ENCODE measurements around the gene USP51. TPM values are rescaled to one million over a fixed set of nuclear protein-coding genes. Genes with fewer than 3 reads are reported as not detected.
"Not testable (repeated sequence)": the region's sequence is repeated elsewhere in the genome, so short reads cannot be mapped to it uniquely, and the experiment has no call there.

Gene USP51
- total RNA-seq, 5 donors from 2014 or later (not counting 1 experiment from before 2014, with no cell fraction given), result 1.6 to 2.1 (median 1.7) TPM

DNA sequence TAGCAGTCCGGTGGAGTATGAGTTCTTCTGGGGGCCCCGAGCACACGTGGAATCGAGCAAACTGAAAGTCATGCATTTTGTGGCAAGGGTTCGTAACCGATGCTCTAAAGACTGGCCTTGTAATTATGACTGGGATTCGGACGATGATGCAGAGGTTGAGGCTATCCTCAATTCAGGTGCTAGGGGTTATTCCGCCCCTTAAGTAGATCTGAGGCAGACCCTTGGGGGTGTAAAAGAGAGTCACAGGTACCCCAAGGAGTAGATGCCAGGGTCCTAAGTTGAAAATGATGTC lies 36.9 kb downstream of the USP51 start:
- ATAC-seq (replicated peaks in 1 of 4), result peak in 1 of 4 experiments; percentile 3
- no peaks in the 10 kb centered on the region for H3K27me3 ChIP-seq (replicated peaks in 1 of 2; ENCODE audit: control insufficient read depth in 2 of 2, extremely low read depth in 1 of 2, insufficient read depth in 2 of 2, low read length in 1 of 2)

DNA sequence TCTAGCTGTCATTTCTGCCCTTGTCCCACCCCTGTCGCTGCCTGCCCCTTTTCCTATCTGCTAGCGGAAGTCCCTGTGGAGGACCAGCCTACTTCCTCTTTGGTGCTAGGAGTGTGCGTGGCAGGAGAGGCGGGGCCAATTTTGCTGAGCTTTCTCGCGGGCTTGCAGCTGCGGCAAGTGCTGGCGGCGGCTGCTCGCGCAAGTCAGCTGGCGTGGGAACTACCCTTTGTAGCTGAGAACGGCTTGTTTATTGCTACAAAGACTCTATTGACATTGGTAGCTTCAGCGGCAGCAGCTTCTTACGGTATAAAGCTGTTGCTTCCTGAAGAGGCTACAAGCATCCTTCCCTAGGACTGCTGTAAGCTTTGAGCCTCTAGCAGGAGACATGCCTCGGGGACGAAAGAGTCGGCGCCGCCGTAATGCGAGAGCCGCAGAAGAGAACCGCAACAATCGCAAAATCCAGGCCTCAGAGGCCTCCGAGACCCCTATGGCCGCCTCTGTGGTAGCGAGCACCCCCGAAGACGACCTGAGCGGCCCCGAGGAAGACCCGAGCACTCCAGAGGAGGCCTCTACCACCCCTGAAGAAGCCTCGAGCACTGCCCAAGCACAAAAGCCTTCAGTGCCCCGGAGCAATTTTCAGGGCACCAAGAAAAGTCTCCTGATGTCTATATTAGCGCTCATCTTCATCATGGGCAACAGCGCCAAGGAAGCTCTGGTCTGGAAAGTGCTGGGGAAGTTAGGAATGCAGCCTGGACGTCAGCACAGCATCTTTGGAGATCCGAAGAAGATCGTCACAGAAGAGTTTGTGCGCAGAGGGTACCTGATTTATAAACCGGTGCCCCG lies 37.4 kb downstream of the USP51 start, which contains the start of gene MAGEH1:
TSS of gene MAGEH1 (plus strand) at position 138 of the 843 bp plus-strand sequence. CDS start at position 386, 248 bp downstream.
- Mint-ChIP-seq H3K36me3 (no peaks in the 10 kb centered on the region), H3K9me3 (no peaks in the 10 kb centered on the region), H3K4me3 (peak within 1 kb of the TSS; percentile 92 to 96 (median 93)), H3K27me3 (no peaks in the 10 kb centered on the region), H3K27ac (peak within 1 kb of the TSS; percentile 91 to 96), H3K4me1 (peaks cover 13 to 22% (median 21%) of the 10 kb centered on the region in 3 donors)
- peaks cover 4 to 7% of the 10 kb centered on the region in 2 experiments for H3K4me1 ChIP-seq (ENCODE audit: control insufficient read depth in 1 of 2, extremely low read depth in 1 of 2, insufficient read depth in 2 of 2, low read length in 2 of 2)
- WGBS (ENCODE audit: insufficient coverage), result 2% methylated on average over 22 of the region's 43 CpGs
- no peaks in the 10 kb centered on the region for H3K36me3 ChIP-seq (ENCODE audit: control insufficient read depth in 2 of 2, extremely low read depth in 1 of 2, insufficient read depth in 1 of 2, low read length in 1 of 2)
- DNase-seq (peak; percentile 47 to 91 (median 81)), ATAC-seq (replicated peaks in 1 of 4) (peak; percentile 88 to 92 (median 92))
- ChIA-PET CTCF (interaction anchor here in 1 of 2 donors (1.3 to 1.8 kb wide), 2 partner anchors 37 to 265 kb away, joined by 8 to 9 read pairs; partner anchors contain the start of gene RRAGB), POLR2A (interaction anchor here (0.6 to 1.9 kb wide), 5 partner anchors 37 to 1269 kb away, joined by 3 to 18 read pairs (median 3); partner anchors contain the start of genes FAM120C (in 1 of the 2), RRAGB (in 1 of the 2) and USP51 (in 1 of the 2))
- H3K4me3 ChIP-seq (ENCODE audit: control insufficient read depth in 1 of 2, extremely low read depth in 1 of 2, low read length in 1 of 2), result peak within 1 kb of the TSS; percentile 78 to 88
- H3K9me3 ChIP-seq, result no peaks in the 10 kb centered on the region
- H3K27me3 ChIP-seq (replicated peaks in 1 of 2; ENCODE audit: control insufficient read depth in 2 of 2, extremely low read depth in 1 of 2, insufficient read depth in 2 of 2, low read length in 1 of 2), result no peaks in the 10 kb centered on the region
- peak within 1 kb of the TSS; percentile 83 for H3K27ac ChIP-seq (ENCODE audit: low read length)

More for the DNA sequence above, 36.9 kb downstream of the USP51 start:
- Mint-ChIP-seq H3K27me3 (no peaks in the 10 kb centered on the region), H3K36me3 (no peaks in the 10 kb centered on the region), H3K4me3 (peak overlapping the region; percentile 92 to 96 (median 93)), H3K27ac (peak overlapping the region; percentile 91 to 96), H3K9me3 (no peaks in the 10 kb centered on the region), H3K4me1 (peaks cover 13 to 22% (median 21%) of the 10 kb centered on the region in 3 donors)
- WGBS (ENCODE audit: insufficient coverage), result 0% methylated on average over 6 of the region's 9 CpGs
- Histone ChIP-seq H3K9me3 (no peaks in the 10 kb centered on the region), H3K4me3 (ENCODE audit: control insufficient read depth in 1 of 2, extremely low read depth in 1 of 2, low read length in 1 of 2) (peak overlapping the region; percentile 78 to 88), H3K36me3 (ENCODE audit: control insufficient read depth in 2 of 2, extremely low read depth in 1 of 2, insufficient read depth in 1 of 2, low read length in 1 of 2) (no peaks in the 10 kb centered on the region), H3K27ac (ENCODE audit: low read length) (peak overlapping the region; percentile 83), H3K4me1 (ENCODE audit: control insufficient read depth in 1 of 2, extremely low read depth in 1 of 2, insufficient read depth in 2 of 2, low read length in 2 of 2) (peaks cover 4 to 7% of the 10 kb centered on the region in 2 experiments)
- no peak for DNase-seq
- POLR2A ChIA-PET, result no interaction called here
- CTCF ChIA-PET, result no interaction called here

DNA sequence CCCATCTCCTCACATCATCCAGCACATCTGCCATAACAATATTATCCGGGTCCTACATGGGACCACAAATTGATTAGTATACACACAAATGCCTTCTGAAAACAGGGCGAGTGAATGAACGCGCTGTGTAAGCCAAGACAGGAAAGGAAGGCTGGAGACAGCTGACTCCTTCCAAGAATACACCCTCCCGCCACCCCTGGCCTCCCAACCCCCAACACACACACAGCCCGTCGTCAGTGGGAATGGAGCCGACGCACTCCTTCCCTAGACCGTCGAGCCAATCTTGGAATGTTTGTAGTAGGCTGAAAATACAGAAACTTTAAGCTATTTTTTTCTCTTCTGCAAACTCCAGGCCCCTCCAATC lies 38.0 kb downstream of the USP51 start:
- no peaks in the 10 kb centered on the region for H3K36me3 Mint-ChIP-seq

GRCh38 chrX:55451141-55451540 lies 38.5 kb downstream of the USP51 start:
- H3K27me3 ChIP-seq (replicated peaks in 1 of 2; ENCODE audit: control insufficient read depth in 2 of 2, extremely low read depth in 1 of 2, insufficient read depth in 2 of 2, low read length in 1 of 2), result no peaks in the 10 kb centered on the region
- H3K27ac ChIP-seq (ENCODE audit: low read length), result peak overlapping the region; percentile 83
- H3K36me3 ChIP-seq (ENCODE audit: control insufficient read depth in 2 of 2, extremely low read depth in 1 of 2, insufficient read depth in 1 of 2, low read length in 1 of 2), result no peaks in the 10 kb centered on the region
- H3K4me3 ChIP-seq (ENCODE audit: control insufficient read depth in 1 of 2, extremely low read depth in 1 of 2, low read length in 1 of 2), result peak overlapping the region in 1 of 2 donors; percentile 78
- Mint-ChIP-seq H3K27ac (peak overlapping the region; percentile 91 to 96), H3K9me3 (no peaks in the 10 kb centered on the region), H3K4me3 (peak overlapping the region; percentile 92 to 96 (median 93)), H3K27me3 (no peaks in the 10 kb centered on the region), H3K4me1 (peaks cover 13 to 22% (median 21%) of the 10 kb centered on the region in 3 donors), H3K36me3 (no peaks in the 10 kb centered on the region)
- no peaks in the 10 kb centered on the region for H3K9me3 ChIP-seq
- ATAC-seq (replicated peaks in 1 of 4) (no peak), DNase-seq (no peak)
- H3K4me1 ChIP-seq (ENCODE audit: control insufficient read depth in 1 of 2, extremely low read depth in 1 of 2, insufficient read depth in 2 of 2, low read length in 2 of 2), result peaks cover 4 to 7% of the 10 kb centered on the region in 2 experiments
- WGBS (ENCODE audit: insufficient coverage), result 40% methylated on average over 1 of the region's 2 CpGs
- ChIA-PET CTCF (interaction anchor here in 1 of 2 donors (1.3 to 1.8 kb wide), 2 partner anchors 38 to 267 kb away, joined by 8 to 9 read pairs; partner anchors contain the start of gene RRAGB), POLR2A (interaction anchor here in 1 of 2 donors (1.9 kb wide), 1 partner anchor 38 kb away, joined by 18 read pairs; the partner anchor contains the start of gene USP51)

More for the DNA sequence above, 38.0 kb downstream of the USP51 start:
- Mint-ChIP-seq H3K4me3 (peak overlapping the region; percentile 92 to 96 (median 93)), H3K4me1 (peaks cover 13 to 22% (median 21%) of the 10 kb centered on the region in 3 donors), H3K9me3 (no peaks in the 10 kb centered on the region), H3K27ac (peak overlapping the region; percentile 91 to 96), H3K27me3 (no peaks in the 10 kb centered on the region)
- Histone ChIP-seq H3K4me1 (ENCODE audit: control insufficient read depth in 1 of 2, extremely low read depth in 1 of 2, insufficient read depth in 2 of 2, low read length in 2 of 2) (peaks cover 4 to 7% of the 10 kb centered on the region in 2 experiments), H3K4me3 (ENCODE audit: control insufficient read depth in 1 of 2, extremely low read depth in 1 of 2, low read length in 1 of 2) (peak overlapping the region; percentile 78 to 88), H3K27me3 (replicated peaks in 1 of 2; ENCODE audit: control insufficient read depth in 2 of 2, extremely low read depth in 1 of 2, insufficient read depth in 2 of 2, low read length in 1 of 2) (no peaks in the 10 kb centered on the region), H3K9me3 (no peaks in the 10 kb centered on the region), H3K36me3 (ENCODE audit: control insufficient read depth in 2 of 2, extremely low read depth in 1 of 2, insufficient read depth in 1 of 2, low read length in 1 of 2) (no peaks in the 10 kb centered on the region), H3K27ac (ENCODE audit: low read length) (peak overlapping the region; percentile 83)
- no peak for DNase-seq
- ChIA-PET CTCF (interaction anchor here in 1 of 2 donors (1.3 to 1.8 kb wide), 2 partner anchors 37 to 266 kb away, joined by 8 to 9 read pairs; partner anchors contain the start of gene RRAGB), POLR2A (interaction anchor here (0.8 to 1.9 kb wide), 4 partner anchors 37 to 812 kb away, joined by 3 to 18 read pairs (median 3); partner anchors contain the start of genes RRAGB (in 1 of the 2) and USP51 (in 1 of the 2))
- 0% methylated on average over 1 of the region's 11 CpGs for WGBS (ENCODE audit: insufficient coverage)
- peak in 3 of 4 experiments; percentile 8 to 20 (median 12) for ATAC-seq (replicated peaks in 1 of 4)

- H3K36me3 Mint-ChIP-seq, result no peaks in the 10 kb centered on the region
- ChIA-PET CTCF (no interaction called here), POLR2A (no interaction called here)
- peaks cover 0 to 4% of the 10 kb centered on the region in 2 donors for H3K27me3 Mint-ChIP-seq
- DNase-seq, result peak in 1 of 35 experiments; percentile 8
- H3K9me3 ChIP-seq, result no peaks in the 10 kb centered on the region
- H3K4me3 ChIP-seq (ENCODE audit: control insufficient read depth in 1 of 2, extremely low read depth in 1 of 2, low read length in 1 of 2), result no peak overlapping the region
- no peaks in the 10 kb centered on the region for H3K27me3 ChIP-seq (replicated peaks in 1 of 2; ENCODE audit: control insufficient read depth in 2 of 2, extremely low read depth in 1 of 2, insufficient read depth in 2 of 2, low read length in 1 of 2)
- H3K4me1 Mint-ChIP-seq, result peaks cover 13 to 22% (median 21%) of the 10 kb centered on the region in 3 donors
- WGBS (ENCODE audit: insufficient coverage), result no CpG with 5 or more reads among the region's 5 CpGs
- no peak for ATAC-seq (replicated peaks in 1 of 4)
- no peaks in the 10 kb centered on the region for H3K9me3 Mint-ChIP-seq
- peaks cover 4 to 7% of the 10 kb centered on the region in 2 experiments for H3K4me1 ChIP-seq (ENCODE audit: control insufficient read depth in 1 of 2, extremely low read depth in 1 of 2, insufficient read depth in 2 of 2, low read length in 2 of 2)
- H3K27ac Mint-ChIP-seq, result peak overlapping the region in 1 of 2 donors; percentile 36
- no peaks in the 10 kb centered on the region for H3K36me3 ChIP-seq (ENCODE audit: control insufficient read depth in 2 of 2, extremely low read depth in 1 of 2, insufficient read depth in 1 of 2, low read length in 1 of 2)
- H3K27ac ChIP-seq (ENCODE audit: low read length), result no peak overlapping the region
- H3K4me3 Mint-ChIP-seq, result no peak overlapping the region
These were observed 39.4 kb downstream of the USP51 start for GRCh38 chrX:55450259-55450658.

- CTCF ChIA-PET, result not testable (repeated sequence)
These were observed 46.2 kb downstream of the USP51 start for GRCh38 chrX:55443468-55443867.

More at GRCh38 chrX:55443468-55443867, 46.2 kb downstream of the USP51 start:
- H3K4me3 Mint-ChIP-seq; POLR2A ChIA-PET; H3K27me3 ChIP-seq (replicated peaks in 1 of 2; ENCODE audit: control insufficient read depth in 2 of 2, extremely low read depth in 1 of 2, insufficient read depth in 2 of 2, low read length in 1 of 2); H3K27ac ChIP-seq (ENCODE audit: low read length); H3K9me3 ChIP-seq; H3K9me3 Mint-ChIP-seq; H3K4me1 ChIP-seq (ENCODE audit: control insufficient read depth in 1 of 2, extremely low read depth in 1 of 2, insufficient read depth in 2 of 2, low read length in 2 of 2); H3K27ac Mint-ChIP-seq; H3K4me3 ChIP-seq (ENCODE audit: control insufficient read depth in 1 of 2, extremely low read depth in 1 of 2, low read length in 1 of 2); H3K4me1 Mint-ChIP-seq; H3K36me3 Mint-ChIP-seq; ATAC-seq (replicated peaks in 1 of 4); DNase-seq; H3K36me3 ChIP-seq (ENCODE audit: control insufficient read depth in 2 of 2, extremely low read depth in 1 of 2, insufficient read depth in 1 of 2, low read length in 1 of 2): not testable (repeated sequence)
- H3K27me3 Mint-ChIP-seq, result peaks cover 4 to 30% of the 10 kb centered on the region in 2 donors
- 75% methylated on average over 4 of the region's 5 CpGs for WGBS (ENCODE audit: insufficient coverage)
